Activated naive CD8-positive, alpha-beta T cell (primary cell): ENCODE results near the gene ERF.
"Not testable (repeated sequence)": the region's sequence is repeated elsewhere in the genome, so short reads cannot be mapped to it uniquely, and the experiment has no call there.

Experiments used
- H3K27ac Mint-ChIP-seq: one replicate; pipeline ENCODE4 v1.8.0; 2021; ENCODE audit warnings: mixed read lengths
- H3K27me3 Mint-ChIP-seq: one replicate; pipeline ENCODE4 v1.8.0; 2021; ENCODE audit warnings: mixed read lengths
- H3K36me3 Mint-ChIP-seq: one replicate; pipeline ENCODE4 v1.8.0; 2021; ENCODE audit warnings: mixed read lengths
- H3K4me1 Mint-ChIP-seq: one replicate; pipeline ENCODE4 v1.8.0; 2021; ENCODE audit warnings: low read depth, mixed read lengths
- H3K4me3 Mint-ChIP-seq: one replicate; pipeline ENCODE4 v1.8.0; 2021; ENCODE audit warnings: mild to moderate bottlenecking, mixed read lengths
- H3K9me3 Mint-ChIP-seq: one replicate; pipeline ENCODE4 v1.8.0; 2021; ENCODE audit warnings: low read depth, mixed read lengths

Gene ERF

GRCh38 chr19:42273407-42274064 is 18.6 kb upstream of the ERF start:
- Mint-ChIP-seq H3K4me3 (no peak overlapping the region), H3K27me3 (no peaks in the 10 kb centered on the region), H3K36me3 (peaks cover 4% of the 10 kb centered on the region), H3K27ac (no peak overlapping the region), H3K9me3 (no peaks in the 10 kb centered on the region), H3K4me1 (peaks cover 51% of the 10 kb centered on the region)

- peaks cover 4% of the 10 kb centered on the region for H3K36me3 Mint-ChIP-seq
- no peaks in the 10 kb centered on the region for H3K9me3 Mint-ChIP-seq
- no peaks in the 10 kb centered on the region for H3K27me3 Mint-ChIP-seq
- H3K27ac Mint-ChIP-seq: no peak overlapping the region
- peaks cover 47% of the 10 kb centered on the region for H3K4me1 Mint-ChIP-seq
- H3K4me3 Mint-ChIP-seq: no peak overlapping the region
These were observed 18.1 kb upstream of the ERF start for GRCh38 chr19:42272989-42273406.

GRCh38 chr19:42272535-42272897 is 17.6 kb upstream of the ERF start:
- Mint-ChIP-seq H3K4me1 (peaks cover 47% of the 10 kb centered on the region), H3K27ac (no peak overlapping the region), H3K27me3 (no peaks in the 10 kb centered on the region), H3K4me3 (no peak overlapping the region), H3K9me3 (no peaks in the 10 kb centered on the region), H3K36me3 (peaks cover 4% of the 10 kb centered on the region)

GRCh38 chr19:42271861-42272534 is 17.1 kb upstream of the ERF start:
- Mint-ChIP-seq H3K4me1 (peaks cover 44% of the 10 kb centered on the region), H3K36me3 (peaks cover 4% of the 10 kb centered on the region), H3K27me3 (no peaks in the 10 kb centered on the region), H3K9me3 (no peaks in the 10 kb centered on the region), H3K27ac (no peak overlapping the region), H3K4me3 (no peak overlapping the region)

GRCh38 chr19:42271045-42271419 is 16.1 kb upstream of the ERF start:
- H3K9me3 Mint-ChIP-seq: no peaks in the 10 kb centered on the region
- peaks cover 35% of the 10 kb centered on the region for H3K4me1 Mint-ChIP-seq
- peak overlapping the region; percentile 89 for H3K27ac Mint-ChIP-seq
- peak overlapping the region; percentile 90 for H3K4me3 Mint-ChIP-seq
- H3K36me3 Mint-ChIP-seq: peaks cover 4% of the 10 kb centered on the region
- H3K27me3 Mint-ChIP-seq: no peaks in the 10 kb centered on the region

GRCh38 chr19:42270346-42271044 is 15.6 kb upstream of the ERF start:
- Mint-ChIP-seq H3K27me3 (no peaks in the 10 kb centered on the region), H3K4me1 (peaks cover 32% of the 10 kb centered on the region), H3K36me3 (peaks cover 4% of the 10 kb centered on the region), H3K27ac (peak overlapping the region; percentile 98), H3K9me3 (no peaks in the 10 kb centered on the region), H3K4me3 (peak overlapping the region; percentile 90)

GRCh38 chr19:42269478-42270345 is 14.8 kb upstream of the ERF start:
- H3K36me3 Mint-ChIP-seq: peaks cover 2% of the 10 kb centered on the region
- H3K27ac Mint-ChIP-seq: peak overlapping the region; percentile 98
- H3K9me3 Mint-ChIP-seq: no peaks in the 10 kb centered on the region
- H3K4me3 Mint-ChIP-seq: peak overlapping the region; percentile 90
- no peaks in the 10 kb centered on the region for H3K27me3 Mint-ChIP-seq
- peaks cover 26% of the 10 kb centered on the region for H3K4me1 Mint-ChIP-seq

GRCh38 chr19:42268704-42269477 is 14.0 kb upstream of the ERF start, which contains the start of gene CIC:
Gene CIC (plus strand): TSS chr19:42269252. CDS start chr19:42271784, 2,532 bp downstream.
- Mint-ChIP-seq H3K4me3 (peak within 1 kb of the TSS; percentile 90), H3K4me1 (peaks cover 23% of the 10 kb centered on the region), H3K27me3 (no peaks in the 10 kb centered on the region), H3K36me3 (no peaks in the 10 kb centered on the region), H3K9me3 (no peaks in the 10 kb centered on the region), H3K27ac (peak within 1 kb of the TSS; percentile 98)

- H3K27me3 Mint-ChIP-seq: no peaks in the 10 kb centered on the region
- H3K9me3 Mint-ChIP-seq: no peaks in the 10 kb centered on the region
- no peak overlapping the region for H3K4me3 Mint-ChIP-seq
- no peaks in the 10 kb centered on the region for H3K36me3 Mint-ChIP-seq
- H3K27ac Mint-ChIP-seq: no peak overlapping the region
- peaks cover 23% of the 10 kb centered on the region for H3K4me1 Mint-ChIP-seq
These were observed 13.3 kb upstream of the ERF start for GRCh38 chr19:42268142-42268703.

- H3K27me3 Mint-ChIP-seq: no peaks in the 10 kb centered on the region
- H3K4me3 Mint-ChIP-seq: no peak overlapping the region
- H3K9me3 Mint-ChIP-seq: no peaks in the 10 kb centered on the region
- peaks cover 22% of the 10 kb centered on the region for H3K4me1 Mint-ChIP-seq
- H3K36me3 Mint-ChIP-seq: no peaks in the 10 kb centered on the region
- no peak overlapping the region for H3K27ac Mint-ChIP-seq
These were observed 12.8 kb upstream of the ERF start for GRCh38 chr19:42267644-42268141.

- H3K27ac Mint-ChIP-seq, H3K9me3 Mint-ChIP-seq, H3K27me3 Mint-ChIP-seq, H3K36me3 Mint-ChIP-seq, H3K4me3 Mint-ChIP-seq: not testable (repeated sequence)
- peaks cover 22% of the 10 kb centered on the region for H3K4me1 Mint-ChIP-seq
These were observed 12.1 kb upstream of the ERF start for GRCh38 chr19:42266928-42267603.

GRCh38 chr19:42266105-42266504 is 11.2 kb upstream of the ERF start:
- H3K36me3 Mint-ChIP-seq, H3K27ac Mint-ChIP-seq, H3K27me3 Mint-ChIP-seq, H3K4me3 Mint-ChIP-seq, H3K9me3 Mint-ChIP-seq: not testable (repeated sequence)
- peaks cover 16% of the 10 kb centered on the region for H3K4me1 Mint-ChIP-seq

- Mint-ChIP-seq H3K27ac (no peak overlapping the region), H3K36me3 (no peaks in the 10 kb centered on the region), H3K4me1 (no peaks in the 10 kb centered on the region), H3K4me3 (no peak overlapping the region), H3K9me3 (no peaks in the 10 kb centered on the region), H3K27me3 (no peaks in the 10 kb centered on the region)
These were observed 6.8 kb upstream of the ERF start for GRCh38 chr19:42261763-42262162.
